Measurements from ENCODE around the gene TMEM219.

The TMEM219 gene

GRCh38 chr16:29921034-29921385 is 40.9 kb upstream of the TMEM219 start:
- DNase-seq (ENCODE audit: extremely low read depth, low read depth) = no peak
- no peak for TF ChIP-seq CTCF (IDR thresholded peaks at IDR 0.05; ENCODE audit: low read depth, low read length)

GRCh38 chr16:29922326-29922725 is 39.6 kb upstream of the TMEM219 start:
- no peak for TF ChIP-seq CTCF (IDR thresholded peaks at IDR 0.05; ENCODE audit: low read depth, low read length)
- no peak for DNase-seq (ENCODE audit: extremely low read depth, low read depth)

GRCh38 chr16:29922986-29923501 is 38.8 kb upstream of the TMEM219 start:
- no peak for DNase-seq (ENCODE audit: extremely low read depth, low read depth)
- TF ChIP-seq CTCF (IDR thresholded peaks at IDR 0.05; ENCODE audit: low read depth, low read length) = no peak

GRCh38 chr16:29925105-29925756 is 36.6 kb upstream of the TMEM219 start:
- DNase-seq (ENCODE audit: extremely low read depth, low read depth) = no peak
- no peak for TF ChIP-seq CTCF (IDR thresholded peaks at IDR 0.05; ENCODE audit: low read depth, low read length)

GRCh38 chr16:29925781-29926710 is 35.8 kb upstream of the TMEM219 start, which contains the start of gene KCTD13:
Gene KCTD13 (minus strand): TSS chr16:29926226. CDS start chr16:29926033, 193 bp downstream.
- TF ChIP-seq CTCF (IDR thresholded peaks at IDR 0.05; ENCODE audit: low read depth, low read length) = no peak

GRCh38 chr16:29926711-29927052 is 35.2 kb upstream of the TMEM219 start:
- no peak for TF ChIP-seq CTCF (IDR thresholded peaks at IDR 0.05; ENCODE audit: low read depth, low read length)
- DNase-seq (ENCODE audit: extremely low read depth, low read depth) = no peak

More at GRCh38 chr16:29925781-29926710, 35.8 kb upstream of the TMEM219 start, which contains the start of gene KCTD13:
- DNase-seq (ENCODE audit: extremely low read depth, low read depth) = peak; percentile 44

Data from AG09319 (cell line).